GM13977 (cell line): ENCODE results near the gene CAMTA1.
"Not testable (repeated sequence)": the region's sequence is repeated elsewhere in the genome, so short reads cannot be mapped to it uniquely, and the experiment has no call there.

ENCODE experiments used
- DNase-seq: peaks from one replicate; pipeline ENCODE4 v3.0.0; 2012; ENCODE audit warnings: low spot score
- in situ Hi-C: fragments of 300-500 bp; cut with MboI; formaldehyde crosslinking; loops from one replicate; pipeline ENCODE4 v1.12.0; 2022; ENCODE audit warnings: low sequenced_read_pairs, low pct_unique_long_range_greater_than_20kb, mixed read lengths, inconsistent platforms; ENCODE audit not compliant: unreplicated experiment
- TF ChIP-seq, protein P1 (sequence below): IDR thresholded peaks from 2 replicates; pipeline ENCODE4 v1.5.1; 2012; ENCODE audit warnings: mild to moderate bottlenecking, control low read depth; ENCODE audit not compliant: insufficient read depth; ENCODE audit errors: extremely low read depth, missing control alignments

CAMTA1 gene, protein sequence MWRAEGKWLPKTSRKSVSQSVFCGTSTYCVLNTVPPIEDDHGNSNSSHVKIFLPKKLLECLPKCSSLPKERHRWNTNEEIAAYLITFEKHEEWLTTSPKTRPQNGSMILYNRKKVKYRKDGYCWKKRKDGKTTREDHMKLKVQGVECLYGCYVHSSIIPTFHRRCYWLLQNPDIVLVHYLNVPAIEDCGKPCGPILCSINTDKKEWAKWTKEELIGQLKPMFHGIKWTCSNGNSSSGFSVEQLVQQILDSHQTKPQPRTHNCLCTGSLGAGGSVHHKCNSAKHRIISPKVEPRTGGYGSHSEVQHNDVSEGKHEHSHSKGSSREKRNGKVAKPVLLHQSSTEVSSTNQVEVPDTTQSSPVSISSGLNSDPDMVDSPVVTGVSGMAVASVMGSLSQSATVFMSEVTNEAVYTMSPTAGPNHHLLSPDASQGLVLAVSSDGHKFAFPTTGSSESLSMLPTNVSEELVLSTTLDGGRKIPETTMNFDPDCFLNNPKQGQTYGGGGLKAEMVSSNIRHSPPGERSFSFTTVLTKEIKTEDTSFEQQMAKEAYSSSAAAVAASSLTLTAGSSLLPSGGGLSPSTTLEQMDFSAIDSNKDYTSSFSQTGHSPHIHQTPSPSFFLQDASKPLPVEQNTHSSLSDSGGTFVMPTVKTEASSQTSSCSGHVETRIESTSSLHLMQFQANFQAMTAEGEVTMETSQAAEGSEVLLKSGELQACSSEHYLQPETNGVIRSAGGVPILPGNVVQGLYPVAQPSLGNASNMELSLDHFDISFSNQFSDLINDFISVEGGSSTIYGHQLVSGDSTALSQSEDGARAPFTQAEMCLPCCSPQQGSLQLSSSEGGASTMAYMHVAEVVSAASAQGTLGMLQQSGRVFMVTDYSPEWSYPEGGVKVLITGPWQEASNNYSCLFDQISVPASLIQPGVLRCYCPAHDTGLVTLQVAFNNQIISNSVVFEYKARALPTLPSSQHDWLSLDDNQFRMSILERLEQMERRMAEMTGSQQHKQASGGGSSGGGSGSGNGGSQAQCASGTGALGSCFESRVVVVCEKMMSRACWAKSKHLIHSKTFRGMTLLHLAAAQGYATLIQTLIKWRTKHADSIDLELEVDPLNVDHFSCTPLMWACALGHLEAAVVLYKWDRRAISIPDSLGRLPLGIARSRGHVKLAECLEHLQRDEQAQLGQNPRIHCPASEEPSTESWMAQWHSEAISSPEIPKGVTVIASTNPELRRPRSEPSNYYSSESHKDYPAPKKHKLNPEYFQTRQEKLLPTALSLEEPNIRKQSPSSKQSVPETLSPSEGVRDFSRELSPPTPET (N-terminal part only)

DNA sequence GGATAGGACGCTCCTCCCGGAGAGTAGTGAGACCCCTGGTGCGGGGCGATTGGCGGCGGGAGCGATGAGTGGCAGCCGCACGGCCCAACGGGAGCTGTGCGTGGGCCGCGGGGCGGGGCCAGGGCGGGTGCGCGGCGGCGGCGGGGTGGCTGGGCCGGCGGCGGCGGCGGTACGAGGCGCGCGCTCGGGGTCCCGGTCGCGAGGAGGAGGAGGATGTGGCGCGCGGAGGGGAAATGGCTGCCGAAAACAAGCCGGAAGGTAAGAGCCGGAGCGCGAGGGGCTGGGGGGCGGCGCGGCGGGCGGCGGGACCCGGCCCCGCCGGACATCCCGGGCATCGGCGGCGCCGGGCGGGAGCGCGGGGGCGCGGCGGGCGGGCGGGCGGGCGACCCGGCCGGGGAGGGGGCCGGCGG, at the start of gene CAMTA1:
CAMTA1 (plus strand) TSS at position 137 of the 410 bp plus-strand sequence; CDS start at position 214, 77 bp downstream.
- no peak for DNase-seq
- TF ChIP-seq, protein P1, sequence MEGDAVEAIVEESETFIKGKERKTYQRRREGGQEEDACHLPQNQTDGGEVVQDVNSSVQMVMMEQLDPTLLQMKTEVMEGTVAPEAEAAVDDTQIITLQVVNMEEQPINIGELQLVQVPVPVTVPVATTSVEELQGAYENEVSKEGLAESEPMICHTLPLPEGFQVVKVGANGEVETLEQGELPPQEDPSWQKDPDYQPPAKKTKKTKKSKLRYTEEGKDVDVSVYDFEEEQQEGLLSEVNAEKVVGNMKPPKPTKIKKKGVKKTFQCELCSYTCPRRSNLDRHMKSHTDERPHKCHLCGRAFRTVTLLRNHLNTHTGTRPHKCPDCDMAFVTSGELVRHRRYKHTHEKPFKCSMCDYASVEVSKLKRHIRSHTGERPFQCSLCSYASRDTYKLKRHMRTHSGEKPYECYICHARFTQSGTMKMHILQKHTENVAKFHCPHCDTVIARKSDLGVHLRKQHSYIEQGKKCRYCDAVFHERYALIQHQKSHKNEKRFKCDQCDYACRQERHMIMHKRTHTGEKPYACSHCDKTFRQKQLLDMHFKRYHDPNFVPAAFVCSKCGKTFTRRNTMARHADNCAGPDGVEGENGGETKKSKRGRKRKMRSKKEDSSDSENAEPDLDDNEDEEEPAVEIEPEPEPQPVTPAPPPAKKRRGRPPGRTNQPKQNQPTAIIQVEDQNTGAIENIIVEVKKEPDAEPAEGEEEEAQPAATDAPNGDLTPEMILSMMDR = no peak
- in situ Hi-C loops = no loop called here

DNA sequence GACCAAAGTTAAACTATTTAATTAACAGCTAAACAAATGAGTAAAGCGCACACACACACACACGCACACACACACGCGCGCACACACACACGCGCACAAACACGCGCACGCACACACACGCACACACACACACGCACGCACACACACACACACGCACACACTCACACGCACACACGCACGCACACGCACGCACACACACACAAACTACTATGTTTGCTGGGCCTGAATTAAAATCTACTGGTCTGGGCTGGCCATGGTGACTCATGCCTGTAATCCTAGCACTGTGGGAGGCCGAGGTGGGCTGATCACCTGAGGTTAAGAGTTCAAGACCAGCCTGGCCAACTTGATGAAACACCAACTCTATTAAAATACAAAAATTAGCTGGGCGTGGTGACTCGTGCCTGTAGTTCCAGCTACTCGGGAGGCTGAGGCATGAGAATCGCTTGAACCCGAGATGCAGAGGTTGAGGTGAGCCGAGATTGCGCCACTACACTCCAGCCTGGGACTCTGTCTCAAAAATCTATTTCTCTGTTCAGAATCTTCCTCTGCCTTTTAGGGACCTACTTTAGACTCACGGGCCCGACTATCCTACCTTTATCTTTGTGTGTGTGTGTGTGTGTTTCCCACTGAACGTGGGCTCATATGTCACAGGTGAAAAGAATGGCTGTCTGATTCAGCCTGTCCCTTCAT, 46.1 kb upstream of the CAMTA1 start:
- TF ChIP-seq, protein P1 = no peak
- no peak for DNase-seq
- in situ Hi-C loops = no loop called here

DNA sequence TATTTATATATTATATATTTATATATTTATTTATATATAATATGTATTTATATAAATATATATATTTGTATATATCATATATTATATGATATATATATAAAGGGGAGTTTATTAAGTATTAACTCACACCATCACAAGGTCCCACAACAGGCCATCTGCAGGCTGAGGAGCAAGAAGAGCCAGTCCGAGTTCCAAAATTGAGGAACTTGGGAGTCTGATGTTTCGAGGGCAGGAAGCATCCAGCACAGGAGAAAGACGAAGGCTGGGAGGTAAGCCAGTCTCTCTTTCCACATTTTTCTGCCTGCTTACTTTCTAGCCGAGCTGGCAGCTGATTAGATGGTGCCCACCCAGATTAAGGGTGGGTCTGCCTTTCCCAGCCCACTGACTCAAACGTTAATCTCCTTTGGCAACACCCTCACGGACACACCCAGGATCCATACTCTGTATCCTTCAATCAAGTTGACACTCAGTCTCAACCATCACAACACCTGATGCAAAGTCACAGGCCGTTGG, 42.5 kb upstream of the CAMTA1 start:
- in situ Hi-C loops, DNase-seq: not testable (repeated sequence)

DNA sequence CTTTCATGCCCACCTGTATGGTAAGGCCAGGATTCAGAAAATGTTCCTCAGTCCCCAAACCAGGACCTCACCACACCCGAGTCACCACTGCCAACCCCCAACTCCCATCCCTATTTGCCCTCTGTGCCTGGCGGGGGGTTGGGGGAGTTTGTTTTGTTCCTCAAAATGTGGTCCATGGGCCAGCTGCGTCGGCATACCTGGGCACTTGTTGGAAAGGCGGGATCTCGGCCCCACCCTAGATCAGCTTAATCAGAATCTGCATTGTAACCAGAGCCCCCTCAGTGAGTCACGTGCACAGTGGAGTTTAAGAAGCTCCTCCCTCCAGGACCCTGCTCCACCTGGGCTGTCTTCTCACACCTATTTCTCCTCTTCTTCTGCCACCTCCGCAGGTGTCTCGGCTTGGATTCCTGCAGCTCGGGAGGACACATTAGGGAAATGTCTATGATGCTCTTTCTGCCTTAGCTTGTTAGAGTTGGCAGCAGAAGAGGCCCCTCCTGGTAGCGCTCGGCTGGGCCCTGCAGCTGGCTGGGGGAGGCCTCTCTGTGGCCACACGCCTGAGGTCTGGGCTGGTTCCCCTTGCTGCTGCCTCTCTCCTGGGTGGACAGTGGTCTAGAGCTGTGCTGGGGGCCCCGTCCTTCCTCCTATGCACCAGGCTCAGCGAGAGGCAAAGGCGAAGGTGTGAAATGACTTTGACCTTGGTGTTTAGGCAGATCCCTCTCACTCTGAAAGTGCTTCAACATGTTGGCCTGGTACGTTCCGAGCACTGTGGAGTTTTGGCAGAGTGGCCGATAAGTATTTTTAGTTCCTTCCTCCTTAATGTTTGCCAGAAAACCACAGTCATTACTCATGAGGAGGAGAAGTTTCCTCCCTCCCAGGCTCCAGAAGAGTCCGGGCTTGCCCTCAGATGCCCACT, 41.8 kb upstream of the CAMTA1 start:
- TF ChIP-seq, protein P1 = no peak
- peak; percentile 41 for DNase-seq
- in situ Hi-C loops = no loop called here

DNA sequence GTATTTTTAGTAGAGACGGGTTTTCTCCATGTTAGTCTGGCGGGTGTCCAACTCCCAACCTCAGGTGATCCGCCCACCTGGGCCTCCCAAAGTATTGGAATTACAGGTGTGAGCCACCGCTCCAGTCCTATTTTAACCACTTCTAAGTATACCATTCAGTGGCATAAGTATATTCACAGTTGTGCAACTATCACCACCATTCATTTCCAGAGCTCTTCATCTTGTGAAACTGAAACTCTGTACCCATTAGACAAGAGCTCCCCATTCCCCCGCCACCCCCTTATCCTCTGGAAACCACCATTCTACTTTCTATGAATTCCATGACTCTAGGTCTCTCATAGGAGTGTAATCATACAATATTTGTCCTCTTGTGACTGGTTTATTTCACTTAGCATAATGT, 40.2 kb upstream of the CAMTA1 start:
- DNase-seq = no peak
- in situ Hi-C loops = no loop called here
- TF ChIP-seq, protein P1 = no peak

DNA sequence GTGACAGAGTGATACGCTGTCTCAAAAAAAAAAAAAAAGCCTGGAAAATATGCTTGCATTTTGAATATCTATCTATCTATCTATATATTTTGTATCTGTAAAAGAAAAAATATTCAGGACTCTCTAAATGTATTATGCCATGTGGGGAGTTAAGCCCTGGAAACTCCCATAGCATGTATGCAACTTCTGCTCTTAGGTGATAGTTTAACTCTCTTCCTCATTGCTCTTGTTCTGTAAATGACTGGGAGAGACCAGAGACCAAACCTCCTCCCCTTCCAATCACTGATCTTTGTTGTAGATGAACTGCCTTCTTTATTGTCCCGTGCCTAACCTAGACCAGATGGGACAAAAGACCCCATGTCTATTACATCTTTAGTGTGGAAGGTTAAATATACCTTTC, 37.6 kb upstream of the CAMTA1 start:
- DNase-seq = peak; percentile 15
- TF ChIP-seq, protein P1 = no peak
- in situ Hi-C loops = no loop called here
